ENCODE results near the gene CCR9.

DNA sequence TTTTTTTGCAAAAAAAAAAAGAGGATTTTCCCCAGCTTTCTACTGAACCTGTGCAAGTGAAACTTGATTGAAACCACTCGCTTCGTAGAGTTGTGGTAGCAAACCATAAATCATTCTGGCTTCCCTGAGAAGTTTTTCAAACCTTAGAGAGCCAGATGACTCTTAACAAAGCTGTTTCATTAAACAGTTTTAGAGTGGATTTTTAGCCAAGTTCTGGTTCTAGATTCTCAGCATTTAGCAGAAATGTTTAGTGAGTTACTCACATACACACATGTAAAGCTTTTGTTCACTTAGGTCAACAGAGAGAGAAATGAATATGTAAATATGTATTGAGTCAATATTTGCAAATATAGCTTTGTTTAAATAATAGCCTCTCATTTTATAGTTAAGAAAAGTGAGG is 18.1 kb upstream of the CCR9 start:
- no peak for TF ChIP-seq YY1 (IDR thresholded peaks at IDR 0.05; ENCODE audit: insufficient read depth, insufficient read length)
- no peak for TF ChIP-seq ZNF274 (IDR thresholded peaks at IDR 0.05; ENCODE audit: low read depth, low read length)

All from NT2/D1 (cell line).